Measurements from ENCODE around the gene RNF41. TPM values are rescaled to one million over a fixed set of nuclear protein-coding genes. Genes with fewer than 3 reads are reported as not detected.

RNF41 gene
- polyA plus RNA-seq, 1 of the 3 experiments (the other 2 are of a cell fraction): 127 TPM

- Histone ChIP-seq H3K4me2 (no peak overlapping the region), H4K20me1 (ENCODE audit: insufficient read depth) (peaks cover 13% of the 10 kb centered on the region; the same call in 1 of the 2 replicates), H3K9me2 (no peaks in the 10 kb centered on the region), H3K4me3 (ENCODE audit: low read depth in 2 of 2, low read length in 1 of 2) (no peak overlapping the region), H3F3A (replicated peaks; ENCODE audit: insufficient read depth) (peaks cover 2% of the 10 kb centered on the region), H3K9me3 (no peaks in the 10 kb centered on the region), H3K27ac (ENCODE audit: low read depth in 2 of 2, low read length in 1 of 2) (no peak overlapping the region; a peak in 1 of 4 replicates), H3K36me3 (replicated peaks in 1 of 2; ENCODE audit: control insufficient read depth in 1 of 2, insufficient read depth in 2 of 2, low read length in 1 of 2) (peaks cover 31 to 86% of the 10 kb centered on the region in 2 experiments), H3K79me2 (ENCODE audit: insufficient read depth) (peaks cover 7% of the 10 kb centered on the region; the same call in 1 of the 2 replicates), H2AFZ (ENCODE audit: low read depth) (no peak overlapping the region), H3K9ac (no peak overlapping the region), H3K27me3 (ENCODE audit: insufficient read depth) (no peaks in the 10 kb centered on the region), H3K4me1 (ENCODE audit: control insufficient read depth in 1 of 2, insufficient read depth in 2 of 2, low read depth in 1 of 2, low read length in 1 of 2) (no peaks in the 10 kb centered on the region)
- no peak for TF ChIP-seq MAX (IDR thresholded peaks at IDR 0.05; ENCODE audit: low read depth)
- TF ChIP-seq NFIC (IDR thresholded peaks at IDR 0.05; ENCODE audit: borderline replicate concordance): no peak
- no peak for TF ChIP-seq PBX3 (IDR thresholded peaks at IDR 0.05)
- TF ChIP-seq POLR2AphosphoS5 (IDR thresholded peaks at IDR 0.05; ENCODE audit: low read depth, low read length): no peak
- no peak for TF ChIP-seq USF1 (IDR thresholded peaks at IDR 0.05; ENCODE audit: borderline replicate concordance, low read depth)
- no peak for TF ChIP-seq RFX5 (IDR thresholded peaks at IDR 0.05; ENCODE audit: low read length)
- TF ChIP-seq MEF2A (IDR thresholded peaks at IDR 0.05; ENCODE audit: borderline replicate concordance, low read depth): no peak
- TF ChIP-seq SMC3 (IDR thresholded peaks at IDR 0.05; ENCODE audit: low read depth, low read length): no peak
- no peak for TF ChIP-seq RCOR1 (IDR thresholded peaks at IDR 0.05; ENCODE audit: low read length)
- TF ChIP-seq SIN3A (IDR thresholded peaks at IDR 0.05; ENCODE audit: borderline replicate concordance, low read depth, low read length): no peak
- TF ChIP-seq JUND (IDR thresholded peaks at IDR 0.05): no peak
- WGBS (ENCODE audit: low lambda C conversion rate): 95% methylated on average over 13 of the region's 13 CpGs
- CTCF ChIA-PET: interaction anchor here (0.6 to 1.9 kb wide), 3 partner anchors 13 to 38 kb away, joined by 3 to 10 read pairs (median 3); partner anchors contain the start of gene ANKRD52
- no peak for DNase-seq
- POLR2A ChIA-PET: no interaction called here
Measured at GRCh38 chr12:56242986-56243385, 21.3 kb upstream of the RNF41 start.

GRCh38 chr12:56241424-56242303 lies 19.9 kb upstream of the RNF41 start:
- Histone ChIP-seq H3K4me1 (ENCODE audit: control insufficient read depth in 1 of 2, insufficient read depth in 2 of 2, low read depth in 1 of 2, low read length in 1 of 2) (no peaks in the 10 kb centered on the region), H3K4me3 (ENCODE audit: low read depth in 2 of 2, low read length in 1 of 2) (no peak overlapping the region), H3F3A (replicated peaks; ENCODE audit: insufficient read depth) (no peaks in the 10 kb centered on the region), H3K79me2 (ENCODE audit: insufficient read depth) (peaks cover 7% of the 10 kb centered on the region; the same call in 1 of the 2 replicates), H2AFZ (ENCODE audit: low read depth) (no peak overlapping the region), H3K9ac (no peak overlapping the region), H3K27me3 (ENCODE audit: insufficient read depth) (no peaks in the 10 kb centered on the region), H4K20me1 (ENCODE audit: insufficient read depth) (peaks cover 10% of the 10 kb centered on the region; the same call in 1 of the 2 replicates), H3K36me3 (replicated peaks in 1 of 2; ENCODE audit: control insufficient read depth in 1 of 2, insufficient read depth in 2 of 2, low read length in 1 of 2) (peaks cover 25 to 87% of the 10 kb centered on the region in 2 experiments), H3K4me2 (no peak overlapping the region), H3K27ac (ENCODE audit: low read depth in 2 of 2, low read length in 1 of 2) (no peak overlapping the region; a peak in 1 of 4 replicates), H3K9me2 (no peaks in the 10 kb centered on the region), H3K9me3 (no peaks in the 10 kb centered on the region)
- CTCF ChIA-PET: interaction anchor here (0.7 to 1.9 kb wide), 3 partner anchors 14 to 222 kb away, joined by 3 to 10 read pairs (median 3); partner anchors contain the start of gene ANKRD52
- POLR2A ChIA-PET: no interaction called here
- 93% methylated on average over 9 of the region's 9 CpGs for WGBS (ENCODE audit: low lambda C conversion rate)
- DNase-seq: no peak
- TF ChIP-seq RAD21 (IDR thresholded peaks at IDR 0.05; ENCODE audit: low read length): no peak
- no peak for TF ChIP-seq NRF1 (IDR thresholded peaks at IDR 0.05; ENCODE audit: low read depth, low read length)
- TF ChIP-seq TAF1 (IDR thresholded peaks at IDR 0.05; ENCODE audit: borderline replicate concordance, low read depth, low read length): no peak
- TF ChIP-seq REST (IDR thresholded peaks at IDR 0.05; ENCODE audit: low read depth, low read length): no peak
- no peak for TF ChIP-seq IRF3 (IDR thresholded peaks at IDR 0.05; ENCODE audit: low read depth, low read length)
- no peak for TF ChIP-seq TEAD4 (IDR thresholded peaks at IDR 0.05; ENCODE audit: borderline replicate concordance, insufficient read depth)
- no peak for TF ChIP-seq EP300 (IDR thresholded peaks at IDR 0.05; ENCODE audit: borderline replicate concordance in 1 of 2, low read depth in 1 of 2, low read length in 1 of 2)
- no peak for TF ChIP-seq USF2 (IDR thresholded peaks at IDR 0.05; ENCODE audit: borderline replicate concordance, low read depth, low read length)
